ENCODE measurements around the gene LPAR3. TPM values are rescaled to one million over a fixed set of nuclear protein-coding genes. Genes with fewer than 3 reads are reported as not detected.

LPAR3 gene
- total RNA-seq, 1 donor, result 3.6 TPM

DNA sequence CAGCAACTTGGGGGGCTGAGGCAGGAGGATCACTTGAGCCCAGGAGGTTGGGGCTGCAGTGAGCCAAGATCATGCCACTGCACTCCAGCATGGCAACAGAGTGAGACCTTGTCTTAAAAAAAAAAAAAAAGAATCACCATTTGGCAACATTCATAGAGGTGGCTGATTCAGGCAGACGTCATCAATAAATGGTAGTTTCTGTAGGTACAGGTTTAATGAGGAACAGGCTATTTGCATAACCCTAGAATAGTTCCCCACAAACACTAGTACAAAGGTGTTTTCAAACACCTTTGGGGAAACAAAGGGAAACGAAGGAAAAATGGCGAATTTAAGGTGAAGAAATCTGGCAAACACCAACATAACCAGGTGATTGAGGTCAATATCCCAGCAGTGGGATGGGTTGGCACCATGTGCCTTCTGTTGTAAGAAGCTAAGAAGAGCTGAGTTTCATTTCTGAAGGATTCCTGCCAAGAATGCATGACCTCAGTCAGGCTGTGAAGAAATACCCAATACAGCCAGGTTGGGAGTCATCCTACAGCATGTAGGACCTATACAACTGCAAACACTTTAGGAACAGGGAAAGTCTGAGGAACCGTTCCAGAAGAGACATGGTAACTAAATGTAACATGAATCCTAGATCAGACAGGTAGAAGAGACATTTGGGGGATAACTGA is 5.6 kb downstream of the LPAR3 start:
- TF ChIP-seq, protein P1, sequence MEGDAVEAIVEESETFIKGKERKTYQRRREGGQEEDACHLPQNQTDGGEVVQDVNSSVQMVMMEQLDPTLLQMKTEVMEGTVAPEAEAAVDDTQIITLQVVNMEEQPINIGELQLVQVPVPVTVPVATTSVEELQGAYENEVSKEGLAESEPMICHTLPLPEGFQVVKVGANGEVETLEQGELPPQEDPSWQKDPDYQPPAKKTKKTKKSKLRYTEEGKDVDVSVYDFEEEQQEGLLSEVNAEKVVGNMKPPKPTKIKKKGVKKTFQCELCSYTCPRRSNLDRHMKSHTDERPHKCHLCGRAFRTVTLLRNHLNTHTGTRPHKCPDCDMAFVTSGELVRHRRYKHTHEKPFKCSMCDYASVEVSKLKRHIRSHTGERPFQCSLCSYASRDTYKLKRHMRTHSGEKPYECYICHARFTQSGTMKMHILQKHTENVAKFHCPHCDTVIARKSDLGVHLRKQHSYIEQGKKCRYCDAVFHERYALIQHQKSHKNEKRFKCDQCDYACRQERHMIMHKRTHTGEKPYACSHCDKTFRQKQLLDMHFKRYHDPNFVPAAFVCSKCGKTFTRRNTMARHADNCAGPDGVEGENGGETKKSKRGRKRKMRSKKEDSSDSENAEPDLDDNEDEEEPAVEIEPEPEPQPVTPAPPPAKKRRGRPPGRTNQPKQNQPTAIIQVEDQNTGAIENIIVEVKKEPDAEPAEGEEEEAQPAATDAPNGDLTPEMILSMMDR (IDR thresholded peaks at IDR 0.05; ENCODE audit: insufficient read depth, low read length), result no peak
- DNase-seq (ENCODE audit: low read depth), result peak; percentile 75
- no peak overlapping the region for H3K4me3 ChIP-seq (ENCODE audit: low read depth, low read length)

GRCh38 chr1:84885469-84885868 is 7.5 kb downstream of the LPAR3 start:
- no peak for DNase-seq (ENCODE audit: low read depth)
- TF ChIP-seq, protein P1 (IDR thresholded peaks at IDR 0.05; ENCODE audit: insufficient read depth, low read length), result no peak
- H3K4me3 ChIP-seq (ENCODE audit: low read depth, low read length), result no peak overlapping the region

DNA sequence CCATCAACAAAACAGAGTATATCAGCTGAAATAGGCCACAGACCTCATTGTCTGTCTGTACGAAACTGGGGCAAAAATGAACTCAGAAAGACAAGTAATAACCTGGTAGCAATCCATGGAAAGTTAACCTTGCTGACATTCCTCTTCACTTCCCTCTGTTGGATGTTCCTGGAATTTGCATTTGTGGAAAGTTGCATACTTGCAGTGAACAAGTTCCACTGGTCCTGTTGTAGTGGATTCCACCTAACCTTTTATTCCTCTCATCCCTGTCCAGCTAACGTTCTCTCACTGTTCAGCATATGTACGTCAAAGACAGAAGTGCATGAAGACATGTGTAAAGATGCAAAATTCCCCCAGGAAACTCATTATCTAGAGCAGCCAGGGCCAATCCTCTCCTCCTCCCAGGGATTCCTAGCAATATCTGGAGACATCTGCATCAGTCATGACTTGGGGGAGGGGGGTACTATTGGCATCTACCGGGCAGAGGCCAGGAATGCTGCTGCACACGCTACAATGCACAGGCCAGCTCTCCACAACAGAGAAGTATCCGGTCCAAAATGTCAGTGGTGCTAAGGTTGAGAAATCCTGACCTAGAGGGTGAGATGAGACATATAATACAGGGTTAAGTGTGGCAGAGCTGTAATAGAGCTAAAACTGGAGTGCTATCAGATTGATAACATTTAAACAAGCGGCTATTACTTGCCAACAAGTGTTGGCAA is 8.2 kb downstream of the LPAR3 start:
- DNase-seq (ENCODE audit: low read depth), result peak; percentile 25
- TF ChIP-seq, protein P1 (IDR thresholded peaks at IDR 0.05; ENCODE audit: insufficient read depth, low read length), result peak; percentile 31
- H3K4me3 ChIP-seq (ENCODE audit: low read depth, low read length), result no peak overlapping the region

DNA sequence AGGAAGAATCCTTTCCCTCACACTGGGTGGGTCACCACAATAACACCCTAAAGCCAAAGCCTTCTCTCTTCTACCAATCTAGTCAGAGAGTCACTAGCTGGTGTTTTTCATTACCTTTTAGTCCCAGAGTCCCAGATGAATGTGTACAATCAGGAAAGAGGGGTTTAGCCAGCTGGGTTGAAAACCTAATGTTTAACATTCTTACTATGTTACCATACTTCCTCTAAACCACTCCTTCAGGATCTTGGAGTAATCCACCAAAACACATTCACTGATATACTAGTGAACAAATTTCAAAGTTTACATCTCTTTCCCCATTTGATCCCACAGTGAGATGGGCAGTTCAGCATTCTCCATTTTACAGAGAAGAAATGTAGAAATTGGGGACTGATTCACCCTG is 9.7 kb downstream of the LPAR3 start:
- TF ChIP-seq, protein P1 (IDR thresholded peaks at IDR 0.05; ENCODE audit: insufficient read depth, low read length), result no peak
- DNase-seq (ENCODE audit: low read depth), result peak; percentile 45
- no peak overlapping the region for H3K4me3 ChIP-seq (ENCODE audit: low read depth, low read length)

GRCh38 chr1:84877592-84877991 is 15.4 kb downstream of the LPAR3 start:
- TF ChIP-seq, protein P1 (IDR thresholded peaks at IDR 0.05; ENCODE audit: insufficient read depth, low read length), result no peak

GRCh38 chr1:84876353-84876752 is 16.7 kb downstream of the LPAR3 start:
- no peak for DNase-seq (ENCODE audit: low read depth)
- H3K4me3 ChIP-seq (ENCODE audit: low read depth, low read length), result no peak overlapping the region
- TF ChIP-seq, protein P1 (IDR thresholded peaks at IDR 0.05; ENCODE audit: insufficient read depth, low read length), result no peak

More at GRCh38 chr1:84877592-84877991, 15.4 kb downstream of the LPAR3 start:
- H3K4me3 ChIP-seq (ENCODE audit: low read depth, low read length), result no peak overlapping the region
- DNase-seq (ENCODE audit: low read depth), result peak; percentile 39
